NCI-H2107 treated with DMSO at 0.1 percent for 48 hours (cell line): ENCODE results near the gene ZNF140.

Experiments
- DNase-seq: peaks from one replicate; lab custom pipeline; 2025; ENCODE audit not compliant: unreplicated experiment; lab: John Stamatoyannopoulos, UW

The ZNF140 gene

GRCh38 chr12:133080368-133081158, at the start of gene ZNF140:
Gene ZNF140, plus strand, starts transcription at chr12:133080923. Its CDS starts 398 bp downstream, at chr12:133081321.
- peak; percentile 96 for DNase-seq

- peak; percentile 90 for DNase-seq
Measured at GRCh38 chr12:133037207-133038005, 43.3 kb upstream of the ZNF140 start, which contains the start of gene ZNF84. Gene ZNF84, plus strand, starts transcription at chr12:133037509. Its CDS starts 3,959 bp downstream, at chr12:133041468.

- no peak for DNase-seq
Measured at GRCh38 chr12:133038118-133038709, 42.5 kb upstream of the ZNF140 start.

- no peak for DNase-seq
Measured at GRCh38 chr12:133046698-133047097, 34.0 kb upstream of the ZNF140 start.

GRCh38 chr12:133057446-133057845, 23.3 kb upstream of the ZNF140 start:
- DNase-seq, result no peak

GRCh38 chr12:133058203-133059113, 22.3 kb upstream of the ZNF140 start:
- no peak for DNase-seq

GRCh38 chr12:133061954-133062353, 18.8 kb upstream of the ZNF140 start:
- DNase-seq, result no peak

GRCh38 chr12:133063556-133063955, 17.2 kb upstream of the ZNF140 start:
- DNase-seq, result no peak

GRCh38 chr12:133073836-133074235, 6.9 kb upstream of the ZNF140 start:
- no peak for DNase-seq

- peak; percentile 99 for DNase-seq
Measured at GRCh38 chr12:133080026-133080367, 726 bp upstream of the ZNF140 start.

- no peak for DNase-seq
Measured at GRCh38 chr12:133081159-133081780, 547 bp downstream of the ZNF140 start.

- no peak for DNase-seq
Measured at GRCh38 chr12:133083345-133083744, 2.6 kb downstream of the ZNF140 start.

- DNase-seq, result no peak
Measured at GRCh38 chr12:133105620-133106019, 24.9 kb downstream of the ZNF140 start.

- DNase-seq, result no peak
Measured at GRCh38 chr12:133106253-133106652, 25.5 kb downstream of the ZNF140 start.

- DNase-seq, result no peak
Measured at GRCh38 chr12:133107121-133107520, 26.4 kb downstream of the ZNF140 start.

GRCh38 chr12:133108150-133108549, 27.4 kb downstream of the ZNF140 start:
- DNase-seq, result no peak

GRCh38 chr12:133120385-133121191, 39.9 kb downstream of the ZNF140 start:
- DNase-seq, result no peak

GRCh38 chr12:133124674-133125073, 44.0 kb downstream of the ZNF140 start:
- no peak for DNase-seq

- peak; percentile 28 for DNase-seq
Measured at GRCh38 chr12:133129368-133130037, 48.8 kb downstream of the ZNF140 start.
